C4-2B (cell line): ENCODE measurements around the gene FOXP1.

Experiments
- CTCF ChIP-seq: fragments of 450-650 bp; conservative IDR thresholded peaks from 2 replicates; pipeline ENCODE4 v1.5.1; 2017; ENCODE audit warnings: mild to moderate bottlenecking
- ZFX ChIP-seq: fragments of 450-650 bp; IDR thresholded peaks from 2 replicates; pipeline ENCODE4 v1.6.1; 2017

GRCh38 chr3:71446260-71446659, 137.3 kb downstream of the FOXP1 start:
- no peak for TF ChIP-seq CTCF
- TF ChIP-seq ZFX = no peak
